ENCODE data around the gene HEATR5A.
A peak's percentile ranks its signal among the peaks of the same experiment; 100 is the strongest.
"Not testable (repeated sequence)": the region's sequence is repeated elsewhere in the genome, so short reads cannot be mapped to it uniquely, and the experiment has no call there.

Gene HEATR5A

DNA sequence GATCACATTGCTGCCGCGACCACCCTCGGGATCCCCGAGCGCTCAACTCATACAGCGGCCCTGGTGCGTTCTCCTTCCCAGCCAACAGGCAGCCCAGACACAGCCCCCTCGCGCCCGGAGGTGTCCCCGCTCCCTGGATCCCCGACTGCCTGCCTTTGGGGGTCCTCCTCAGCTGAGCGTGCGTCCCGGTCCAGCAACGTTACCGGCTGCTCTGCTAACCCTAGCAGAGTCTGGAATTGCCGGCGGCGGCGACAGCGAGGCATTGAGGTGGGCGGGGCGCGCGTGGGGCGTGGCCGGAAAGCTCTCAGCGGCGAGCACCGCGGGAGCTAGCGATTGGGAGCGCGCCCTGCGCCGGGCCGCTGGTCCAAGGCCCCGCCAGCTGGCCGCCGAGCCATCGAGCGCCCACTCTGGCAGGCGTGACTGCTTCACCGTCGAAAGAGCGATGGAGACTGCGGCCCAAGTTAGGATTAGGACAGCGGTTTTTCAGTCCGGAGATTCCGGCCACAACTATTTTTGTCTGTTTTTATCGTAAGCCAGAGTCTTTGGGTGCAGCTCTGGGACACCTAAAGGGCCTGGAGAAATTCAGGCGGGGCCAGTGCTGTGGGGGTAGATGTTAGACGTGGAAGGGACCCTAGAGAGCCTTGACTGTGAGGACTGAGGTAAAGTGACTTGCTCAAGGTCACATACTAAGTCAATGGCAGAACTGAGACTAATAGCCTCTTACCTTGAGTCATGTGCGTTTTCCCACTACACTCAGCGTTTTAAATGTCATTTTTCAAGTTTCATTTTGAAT lies at the start of gene HEATR5A:
HEATR5A (minus strand) TSS at position 232 of the 793 bp plus-strand sequence. CDS start 17,575 bp downstream, outside the sequence.
- peak; percentile 95 for DNase-seq

DNA sequence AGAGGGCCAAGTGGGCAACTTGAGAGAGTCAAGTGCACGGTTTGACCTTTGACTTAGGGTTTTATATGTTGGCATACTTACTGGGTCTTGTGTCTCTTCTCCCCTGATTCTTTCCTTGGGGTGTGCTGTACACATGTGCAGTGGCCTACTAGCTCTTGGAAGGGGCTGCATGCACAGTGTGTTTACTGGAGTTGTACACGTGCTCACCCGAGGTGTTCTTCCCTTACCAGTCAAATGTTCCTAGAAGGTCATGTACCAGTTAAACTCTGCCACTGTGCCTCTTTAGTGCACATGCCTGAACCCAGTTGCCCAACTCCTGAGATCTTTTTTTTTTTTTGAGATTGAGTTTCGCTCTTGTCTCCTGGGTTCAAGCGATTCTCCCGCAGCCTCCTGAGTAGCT lies 46.2 kb upstream of the HEATR5A start:
- DNase-seq = no peak

DNA sequence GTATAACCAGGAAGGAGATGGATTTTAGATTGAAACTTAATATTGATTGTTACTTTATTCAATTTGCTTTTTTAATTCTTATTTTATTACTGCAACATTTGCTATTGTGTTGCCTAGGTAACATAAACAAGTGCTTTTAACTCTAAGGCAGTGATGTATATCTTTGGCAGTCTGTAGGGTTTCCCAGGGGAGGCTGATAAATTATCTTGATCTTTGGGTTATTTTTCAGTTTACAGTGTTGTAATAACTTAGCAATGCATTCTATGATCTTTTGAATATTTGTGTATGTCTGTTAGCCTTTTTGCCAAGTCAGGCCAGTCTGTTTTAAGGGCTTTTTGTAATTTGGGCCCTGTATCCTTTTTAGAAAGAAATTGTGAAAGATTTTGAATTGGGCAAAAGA lies 44.8 kb upstream of the HEATR5A start:
- no peak for DNase-seq

DNA sequence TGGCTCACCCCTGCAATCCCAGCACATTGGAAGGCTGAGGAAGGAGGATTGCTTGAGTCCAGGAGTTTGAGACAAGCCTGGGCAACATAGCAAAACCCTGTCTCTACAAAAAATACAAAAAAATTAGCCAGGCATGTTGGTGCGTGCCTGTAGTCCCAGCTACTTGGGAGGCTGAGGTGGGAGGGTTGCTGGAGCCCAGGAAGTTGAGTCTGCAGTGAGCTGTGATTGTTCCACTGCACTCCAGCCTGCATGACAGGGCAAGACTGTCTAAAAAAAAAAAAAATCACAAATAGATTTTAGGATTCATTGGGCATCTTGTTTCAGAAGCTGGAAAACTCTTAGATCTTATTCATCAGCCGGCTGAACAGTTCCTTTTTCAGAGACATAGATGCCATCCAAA lies 42.1 kb upstream of the HEATR5A start:
- DNase-seq = not testable (repeated sequence)

DNA sequence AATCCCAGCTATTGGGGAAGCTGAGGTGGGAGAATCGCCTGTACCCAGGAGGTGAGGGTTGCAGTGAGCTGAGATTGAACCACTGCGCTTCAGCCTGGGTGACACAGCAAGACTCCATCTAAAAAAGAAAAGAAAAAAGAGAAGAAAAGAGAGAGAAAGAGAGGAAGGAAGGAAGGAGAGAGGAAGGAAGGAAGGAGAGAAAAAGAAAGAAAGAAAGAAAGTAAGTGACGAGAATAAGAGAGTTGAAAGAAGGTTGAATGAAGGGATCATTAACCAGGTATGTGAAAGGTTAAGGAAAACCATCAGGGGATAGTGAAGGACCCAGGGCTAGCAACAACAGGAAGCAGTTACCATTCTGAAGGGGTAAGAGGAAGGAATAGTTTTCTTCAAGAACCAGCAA lies 41.2 kb upstream of the HEATR5A start:
- no peak for DNase-seq

DNA sequence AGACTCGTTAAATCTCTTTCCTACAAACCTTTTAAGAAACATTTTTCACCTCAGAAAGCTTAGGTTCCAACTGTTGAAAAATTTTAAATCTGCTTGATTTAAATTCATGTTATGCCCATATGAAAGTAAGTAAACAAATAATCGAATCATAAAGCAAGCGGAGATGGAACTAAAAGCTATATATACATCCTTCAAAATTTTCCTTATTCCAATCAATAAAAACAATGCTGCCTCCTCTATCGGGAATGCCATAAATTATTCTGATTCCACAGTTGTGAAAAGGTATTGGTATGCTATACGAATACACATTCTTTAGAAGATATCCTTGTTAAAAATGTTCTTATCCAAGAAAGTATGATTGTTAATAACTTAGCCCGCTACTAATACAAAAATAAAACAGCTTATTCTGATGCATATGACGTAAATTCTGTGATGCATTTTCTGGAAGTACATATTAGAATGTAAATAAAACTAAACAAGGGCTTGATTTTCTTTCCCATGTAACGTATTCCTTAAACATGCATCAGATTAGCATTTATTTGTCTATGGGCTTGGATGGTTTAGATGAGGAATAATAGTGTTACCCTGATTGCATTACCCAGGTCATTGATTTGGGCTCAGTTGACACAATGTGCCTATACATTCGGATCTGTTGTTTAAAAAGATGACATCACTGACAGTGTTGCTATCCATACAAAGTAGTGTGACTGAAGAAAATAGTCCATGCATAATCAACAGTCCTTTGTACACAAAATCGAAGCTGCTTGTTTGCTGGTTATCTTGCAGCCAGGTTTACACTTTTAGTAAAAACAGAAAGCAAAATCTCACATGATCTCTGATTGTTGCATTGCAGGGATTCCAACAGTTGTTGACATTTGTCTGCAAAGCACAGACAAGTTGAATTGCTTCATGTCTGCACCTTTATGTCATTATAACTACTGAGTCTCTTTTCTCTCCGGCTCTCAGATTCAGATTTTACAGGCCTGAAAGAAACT lies 37.6 kb upstream of the HEATR5A start:
- no peak for DNase-seq

DNA sequence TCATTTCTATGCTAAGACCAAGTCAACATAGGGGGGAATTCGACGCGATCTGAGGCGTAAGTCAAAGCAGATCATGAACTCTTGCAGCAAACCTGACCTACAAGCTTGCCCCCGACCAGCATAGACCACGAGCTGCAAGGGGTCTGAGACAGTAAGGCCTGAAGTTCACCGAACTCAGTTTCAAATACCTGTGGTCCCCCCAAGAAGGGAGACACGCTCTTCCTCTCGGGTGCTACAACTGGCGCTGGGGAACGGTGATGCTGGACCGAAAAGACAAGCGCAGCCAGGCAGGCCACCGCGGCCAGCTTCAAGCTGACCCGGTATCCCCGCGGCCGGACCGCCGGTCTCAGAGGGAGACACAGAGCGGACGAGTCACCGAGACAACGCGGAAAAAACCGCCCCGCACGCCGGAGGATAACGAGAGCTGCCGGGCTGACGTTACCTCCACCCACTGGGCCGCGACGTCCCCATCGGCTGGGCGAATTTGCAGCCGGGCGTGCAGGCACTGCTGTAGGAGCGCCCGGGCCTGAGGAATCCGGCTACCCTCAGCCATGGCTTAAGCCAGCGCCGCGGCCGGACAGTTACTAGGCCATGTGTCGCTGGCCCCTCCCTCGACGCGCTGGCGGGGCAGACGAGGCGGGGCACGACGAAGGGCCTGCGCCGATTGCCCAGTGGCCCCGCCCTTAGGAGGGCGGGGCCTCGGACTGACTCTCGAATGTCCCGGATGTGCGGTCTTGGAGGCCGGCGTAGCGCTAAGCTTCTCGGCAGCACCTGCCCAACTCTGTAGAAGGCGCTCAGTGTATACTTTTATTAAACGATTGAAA lies 36.7 kb upstream of the HEATR5A start, which contains the start of gene DTD2:
DTD2 (minus strand) TSS at position 666 of the 824 bp plus-strand sequence; CDS start at position 553, 113 bp downstream.
- peak; percentile 97 for DNase-seq

DNA sequence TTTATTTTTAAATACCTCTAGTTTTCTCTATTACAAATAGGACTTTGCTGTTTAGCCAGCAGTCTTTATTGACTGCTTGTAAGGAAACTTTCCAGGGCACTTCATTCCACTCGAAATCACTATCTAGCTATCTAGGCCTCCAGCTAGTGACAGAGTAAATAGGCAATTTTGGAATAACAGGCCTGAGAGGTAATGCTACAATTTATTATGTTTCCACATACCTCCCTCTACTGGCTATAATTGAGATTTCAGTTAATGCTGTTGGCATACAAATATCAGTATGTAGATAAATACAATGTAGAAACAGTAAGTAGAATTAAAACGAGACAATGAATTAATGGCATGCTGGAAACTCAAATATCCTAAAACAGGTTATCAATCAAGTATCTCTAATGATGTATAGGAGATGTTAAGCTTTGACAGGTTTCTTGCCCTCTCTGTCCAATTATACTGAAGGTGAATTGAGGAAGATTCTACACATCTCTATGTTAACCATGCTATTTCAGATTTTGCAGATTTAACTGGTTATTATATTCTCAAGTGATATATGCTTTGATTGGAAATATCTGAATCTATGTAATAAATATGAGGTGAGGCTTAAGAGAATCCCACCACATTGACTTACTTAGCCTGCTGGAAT lies 29.7 kb upstream of the HEATR5A start:
- DNase-seq = peak; percentile 43

DNA sequence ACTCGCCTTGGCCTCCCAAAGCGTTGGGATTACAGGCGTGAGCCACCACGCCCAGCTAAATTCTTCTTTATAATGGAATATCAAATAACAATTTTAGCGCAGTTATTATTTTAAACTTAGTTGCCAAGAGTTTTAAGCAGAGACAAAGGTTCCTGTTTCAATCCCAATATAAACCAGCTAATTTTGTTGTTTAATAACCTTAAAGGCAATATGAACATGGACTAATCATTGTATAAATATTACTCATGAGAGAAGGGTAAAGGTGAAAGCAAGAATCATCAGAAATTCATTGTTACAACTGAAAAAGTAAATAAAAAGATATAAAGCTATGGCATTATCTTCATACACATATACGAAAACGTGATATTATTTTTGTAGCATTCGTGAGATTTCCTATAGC lies 28.8 kb upstream of the HEATR5A start:
- DNase-seq = no peak

DNA sequence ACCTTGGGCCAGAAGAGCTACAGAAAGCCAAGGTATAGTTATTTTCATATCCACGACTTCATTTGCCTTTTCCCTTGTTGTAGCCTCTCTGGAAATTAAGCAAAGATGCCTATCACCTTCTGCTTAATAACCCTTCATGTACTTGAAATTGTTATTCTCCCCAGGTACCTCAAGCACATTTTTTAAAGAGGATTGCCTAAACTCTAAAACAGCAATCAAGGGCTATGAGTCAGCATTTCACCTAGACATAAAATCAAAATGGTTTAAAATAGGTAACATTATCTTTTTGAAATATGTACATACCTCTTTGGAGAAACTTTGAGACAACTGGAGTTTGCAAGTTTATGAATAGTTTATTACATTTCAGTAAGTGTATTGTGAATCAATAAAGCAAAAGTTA lies 25.4 kb upstream of the HEATR5A start:
- DNase-seq = no peak

DNA sequence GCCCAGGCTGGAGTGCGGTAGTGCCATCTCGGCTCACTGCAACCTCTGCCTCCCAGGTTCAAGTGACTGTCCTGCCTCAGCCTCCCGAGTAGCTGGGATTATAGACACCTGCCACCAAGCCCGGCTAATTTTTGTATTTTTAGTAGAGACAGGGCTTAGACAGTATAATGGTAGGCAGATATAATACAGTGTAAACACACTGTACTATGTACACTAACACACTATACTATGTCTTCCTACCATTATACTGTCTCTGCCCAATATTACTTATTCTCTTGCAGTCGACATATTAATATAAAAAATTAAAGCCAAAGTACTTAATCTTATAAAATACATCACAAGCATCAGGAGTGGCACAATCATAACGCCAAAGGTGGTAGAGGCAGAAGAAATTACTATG lies 21.9 kb upstream of the HEATR5A start:
- DNase-seq = no peak

DNA sequence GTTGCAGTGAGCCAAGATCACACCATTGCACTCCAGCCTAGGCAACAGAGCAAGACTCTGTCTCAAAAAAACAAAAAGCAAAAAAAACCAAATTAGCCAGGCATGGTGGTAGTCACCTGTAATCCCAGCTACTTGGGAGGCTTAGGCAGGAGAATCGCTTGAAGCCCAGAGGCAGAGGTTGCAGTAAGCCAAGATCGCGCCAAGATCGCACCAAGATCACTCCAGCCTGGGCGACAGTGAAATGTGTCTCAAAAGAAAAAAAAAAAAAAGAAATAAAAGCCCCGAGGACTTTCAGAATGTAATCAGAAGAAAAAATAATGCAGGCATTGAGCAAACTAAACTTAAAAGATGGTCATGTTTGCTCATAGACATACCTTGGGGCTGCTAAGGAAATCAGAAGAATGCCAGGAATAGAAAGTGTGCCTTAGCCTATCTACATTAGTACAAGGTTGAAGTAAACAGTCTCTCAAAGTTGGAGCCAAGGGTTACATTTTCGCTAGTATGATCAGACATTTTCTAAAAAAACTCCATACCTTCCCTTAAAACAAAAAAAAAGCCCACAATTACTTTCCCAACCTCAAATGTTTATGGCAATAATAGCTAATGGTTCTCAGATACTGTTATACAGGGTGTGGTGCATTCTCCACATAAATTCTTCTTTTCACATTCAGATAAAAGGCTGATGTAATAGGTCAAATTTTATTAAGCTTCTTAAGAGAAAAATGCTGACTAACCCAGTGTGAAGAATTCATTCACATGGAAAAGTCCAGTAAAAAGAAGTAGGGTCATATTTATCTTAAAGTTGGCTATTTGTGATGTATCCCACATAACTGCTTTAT lies 21.1 kb upstream of the HEATR5A start:
- DNase-seq = no peak

DNA sequence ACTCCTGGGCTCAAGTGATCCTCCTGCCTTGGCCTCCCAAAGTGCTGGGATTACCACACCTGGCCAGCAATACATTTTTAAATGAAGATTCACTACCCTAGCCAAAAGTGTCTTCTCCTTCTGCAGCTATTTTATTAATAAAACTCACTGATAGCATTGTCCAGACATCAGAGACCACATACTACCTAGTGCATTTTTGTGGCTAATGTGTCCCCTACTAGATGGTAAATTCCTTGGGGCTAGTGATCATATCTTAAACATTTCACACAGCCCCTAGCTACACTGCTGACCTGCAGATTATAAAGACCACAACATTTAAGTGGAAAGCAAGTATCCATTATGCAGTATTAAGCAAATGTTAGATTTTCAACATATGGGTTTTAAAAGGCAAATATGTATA lies 19.9 kb upstream of the HEATR5A start:
- DNase-seq = no peak

DNA sequence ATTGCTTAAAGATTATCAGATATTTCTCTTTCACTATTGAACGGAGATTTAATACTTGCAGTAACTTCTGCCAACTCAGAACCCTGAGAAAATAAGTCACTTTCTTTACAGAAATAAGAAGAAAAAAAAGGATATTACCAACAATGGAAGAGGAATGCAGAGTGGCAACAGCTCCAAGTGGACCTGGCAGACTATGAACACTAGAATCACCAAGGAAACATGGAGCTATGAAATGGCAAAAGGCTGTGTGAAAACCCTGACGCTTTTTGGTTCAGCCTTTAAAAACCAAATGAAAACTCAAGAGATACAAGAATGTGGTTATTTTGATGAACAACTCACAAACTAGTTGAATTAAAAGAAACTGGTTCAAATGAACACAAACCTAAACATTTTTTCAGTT lies 19.2 kb upstream of the HEATR5A start:
- no peak for DNase-seq

DNA sequence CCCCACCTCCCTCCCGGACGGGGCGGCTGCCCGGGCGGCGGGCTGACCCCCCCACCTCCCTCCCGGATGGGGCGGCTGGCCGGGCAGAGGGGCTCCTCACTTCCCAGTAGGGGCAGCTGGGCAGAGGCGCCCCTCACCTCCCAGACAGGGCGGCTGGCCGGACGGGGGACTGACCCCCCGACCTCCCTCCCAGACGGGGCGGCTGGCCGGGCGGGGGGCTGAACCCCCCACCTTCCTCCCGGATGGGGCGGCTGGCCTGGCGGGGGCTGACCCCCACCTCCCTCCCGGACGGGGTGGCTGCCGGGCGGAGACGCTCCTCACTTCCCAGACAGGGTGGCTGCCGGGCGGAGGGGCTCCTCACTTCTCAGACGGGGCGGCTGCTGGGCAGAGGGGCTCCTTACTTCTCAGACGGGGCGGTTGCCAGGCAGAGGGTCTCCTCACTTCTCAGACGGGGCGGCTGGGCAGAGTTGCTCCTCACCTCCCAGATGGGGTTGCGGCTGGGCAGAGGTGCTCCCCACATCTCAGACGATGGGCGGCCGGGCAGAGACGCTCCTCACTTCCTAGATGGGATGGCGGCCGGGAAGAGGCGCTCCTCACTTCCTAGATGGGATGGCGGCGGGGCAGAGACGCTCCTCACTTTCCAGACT lies 16.8 kb upstream of the HEATR5A start:
- not testable (repeated sequence) for DNase-seq

DNA sequence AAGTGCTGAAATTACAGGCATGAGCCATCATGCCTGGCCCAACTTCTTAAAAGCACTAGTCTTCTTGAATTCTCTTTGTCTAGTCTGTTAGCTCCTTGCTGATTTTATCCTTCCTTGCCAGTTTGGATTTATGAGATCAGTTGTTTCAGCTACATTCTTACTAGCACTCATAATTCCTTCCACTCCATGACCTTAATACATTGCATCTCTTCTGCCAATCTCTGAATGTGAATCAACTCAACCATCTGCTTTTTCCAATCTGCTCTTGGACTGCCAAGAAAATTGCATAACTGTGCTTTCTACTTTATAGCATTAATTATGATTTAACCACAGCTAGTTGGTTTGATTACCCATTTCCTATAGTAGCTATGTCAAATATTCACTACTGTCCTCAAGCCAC lies 14.9 kb upstream of the HEATR5A start:
- no peak for DNase-seq

DNA sequence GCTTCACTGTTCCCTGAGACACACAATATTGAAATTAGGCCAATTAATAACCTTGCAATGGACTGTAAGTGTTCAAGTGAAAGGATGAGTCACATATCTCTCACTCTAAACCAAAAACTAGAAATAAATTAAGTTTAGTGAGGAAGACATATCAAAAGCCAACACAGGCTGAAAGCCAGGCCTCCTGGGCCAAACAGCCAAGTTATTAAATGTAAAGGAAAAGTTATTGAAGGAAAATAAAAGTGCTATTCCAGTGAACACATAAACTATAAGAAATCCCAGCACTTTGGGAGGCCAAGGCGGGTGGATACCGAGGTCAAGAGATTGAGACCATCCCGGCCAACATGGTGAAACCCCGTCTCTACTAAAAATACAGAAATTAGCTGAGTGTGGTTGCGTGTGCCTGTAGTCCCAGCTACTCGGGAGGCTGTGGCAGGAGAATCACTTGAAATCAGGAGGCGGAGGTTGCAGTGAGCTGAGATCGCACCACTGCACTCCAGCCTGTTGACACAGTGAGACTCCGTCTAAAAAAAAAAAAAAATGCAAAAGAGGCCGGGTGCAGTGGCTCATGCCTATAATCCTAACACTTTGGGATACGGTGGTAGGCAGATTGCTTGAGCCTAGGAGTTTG lies 10.4 kb upstream of the HEATR5A start:
- DNase-seq = no peak

DNA sequence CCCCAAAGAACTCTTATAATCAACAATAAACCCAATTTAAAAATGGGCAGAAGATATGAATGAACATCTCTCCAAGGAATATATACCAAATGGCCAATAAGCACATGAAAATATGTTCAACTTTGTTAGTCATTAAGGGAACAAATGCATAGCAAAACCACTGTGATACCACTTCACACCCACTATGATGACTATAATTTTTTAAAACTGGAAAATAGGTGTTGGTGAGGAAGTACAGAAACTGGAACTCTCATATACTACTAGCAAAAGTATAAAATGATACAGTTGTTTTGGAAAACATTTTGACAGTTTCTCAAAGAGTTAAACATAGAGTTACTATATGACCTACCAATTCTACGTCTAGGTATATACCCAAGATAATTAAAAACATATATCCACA lies 9.4 kb upstream of the HEATR5A start:
- DNase-seq = no peak

DNA sequence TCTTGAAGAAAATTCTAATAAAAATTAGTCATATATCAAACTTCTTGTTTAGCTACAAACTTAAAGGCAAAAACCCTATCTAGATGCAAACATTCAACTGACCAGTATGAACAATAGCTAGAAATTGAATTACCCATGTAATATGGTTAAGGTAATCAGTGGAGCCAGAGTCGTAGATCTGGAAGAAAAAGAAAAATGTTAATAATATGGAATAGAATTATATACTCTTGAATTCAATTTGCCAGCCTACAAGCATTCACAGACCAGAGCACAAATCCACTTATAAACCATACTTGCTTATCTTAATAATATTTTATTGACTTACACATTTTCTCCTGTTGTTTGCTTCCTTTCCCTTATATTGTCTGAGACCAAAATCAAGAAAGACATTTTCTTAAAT lies 7.7 kb upstream of the HEATR5A start:
- no peak for DNase-seq

DNA sequence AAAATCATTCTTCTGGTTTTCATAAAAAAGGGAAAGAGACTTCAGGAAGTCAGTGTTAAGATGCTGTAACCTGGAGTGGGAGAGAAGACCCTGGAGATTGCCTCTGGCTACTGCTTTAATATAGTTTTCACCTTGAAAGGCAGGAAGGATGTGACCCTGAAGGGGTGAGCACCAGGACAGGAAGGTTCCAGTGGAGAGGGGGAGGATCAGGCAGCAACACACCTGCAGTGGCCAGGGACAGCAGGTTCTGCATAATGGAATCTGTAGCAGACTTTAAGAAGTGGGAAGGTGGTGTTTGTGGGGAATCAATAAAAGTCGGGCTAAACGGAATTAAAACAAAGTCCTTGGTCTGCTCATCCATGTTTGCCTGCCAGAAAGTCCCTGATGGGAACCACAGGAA lies 6.3 kb upstream of the HEATR5A start:
- DNase-seq = no peak

Data from DMS79 (cell line).